NCI-H2107 treated with DMSO at 0.1 percent for 48 hours (cell line): Measurements from ENCODE around the gene MAPK9.

ENCODE experiments used
- DNase-seq: peaks from one replicate; lab custom pipeline; 2025; ENCODE audit not compliant: unreplicated experiment; lab: John Stamatoyannopoulos, UW

Gene MAPK9

DNA sequence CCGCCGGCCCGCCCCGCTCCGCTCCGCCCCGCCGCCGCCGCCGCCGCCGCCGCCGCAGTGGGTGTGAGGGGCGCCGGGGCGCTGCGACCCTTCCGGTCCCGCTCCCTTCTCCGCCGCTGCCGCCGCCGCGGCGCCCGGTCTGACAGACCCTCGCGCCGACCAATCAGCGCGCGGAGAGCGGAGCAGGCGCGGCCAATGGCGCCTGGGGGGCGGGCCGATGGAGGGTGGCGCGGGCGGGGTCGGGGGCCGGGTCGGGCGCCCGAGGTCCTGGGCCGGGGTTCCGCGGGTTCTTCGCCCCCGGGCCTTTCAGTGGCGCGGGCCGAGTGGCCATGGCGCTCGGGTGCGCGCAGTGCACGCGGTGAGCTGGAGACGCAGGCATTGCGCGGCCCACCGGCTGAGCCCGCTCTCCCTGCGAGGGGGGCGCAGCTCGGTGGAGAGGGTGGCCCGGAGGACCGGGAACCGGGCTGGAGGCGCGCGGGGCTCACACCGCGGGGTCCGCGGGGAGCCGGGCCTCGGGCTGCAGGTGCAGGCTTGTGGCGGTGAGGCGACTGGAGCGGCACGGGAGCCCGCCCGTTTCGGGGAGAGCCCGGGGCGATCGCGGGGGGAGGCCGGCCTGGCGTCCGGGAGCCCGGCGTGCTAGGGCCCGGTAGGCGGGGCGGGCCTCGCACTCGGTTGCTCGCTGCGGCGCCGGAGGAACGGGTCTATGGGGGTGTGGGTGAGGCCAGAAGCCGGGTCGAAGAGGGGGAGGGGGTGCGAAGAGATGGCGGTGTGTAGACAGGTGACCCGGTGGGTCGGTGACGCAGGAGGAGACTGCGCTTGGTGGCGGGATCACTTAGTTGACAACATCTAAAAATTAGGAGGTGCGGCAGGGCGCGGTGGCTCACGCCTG, at the start of gene MAPK9:
TSS of gene MAPK9 (minus strand) at position 141 of the 889 bp plus-strand sequence. CDS start 11,522 bp downstream, outside the sequence.
- peak; percentile 14 for DNase-seq

DNA sequence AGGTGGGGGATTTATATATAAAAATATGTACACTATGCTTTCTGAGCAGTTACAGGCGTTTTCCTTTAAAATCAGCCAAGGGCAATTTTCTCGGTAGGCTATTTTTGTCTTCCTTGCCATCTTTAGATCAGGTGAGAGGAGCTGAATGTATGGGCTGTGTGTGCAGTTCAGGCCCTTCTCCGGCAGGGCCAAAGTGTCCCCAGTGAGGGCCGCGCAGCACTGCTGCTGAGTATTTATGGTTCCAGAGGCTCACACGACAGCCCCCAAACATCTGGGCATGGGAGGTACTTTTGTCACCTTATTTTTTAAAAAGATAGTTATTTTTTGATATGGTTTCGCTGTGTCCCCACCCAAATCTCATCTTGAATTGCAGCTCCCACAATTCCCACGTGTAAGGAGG, 49.7 kb upstream of the MAPK9 start:
- DNase-seq, result no peak

DNA sequence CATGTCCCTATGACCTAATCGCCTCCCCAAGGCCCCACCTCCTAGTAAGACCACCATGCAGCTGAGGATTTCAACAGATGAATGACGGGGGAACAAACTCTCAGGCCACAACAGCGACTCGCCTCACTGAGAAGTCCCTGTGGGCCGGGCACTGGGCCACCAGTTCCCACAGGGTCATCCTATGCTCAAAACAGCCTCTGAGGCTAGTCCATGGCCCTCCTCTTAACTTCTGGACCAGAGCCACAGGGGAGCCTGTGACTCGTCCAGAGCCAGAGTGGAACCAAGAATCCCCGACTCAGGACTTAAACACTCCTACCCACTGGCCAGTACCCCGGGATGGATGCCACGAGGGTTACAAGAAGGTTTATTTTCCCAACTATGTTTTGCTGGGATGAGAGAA, 49.0 kb upstream of the MAPK9 start:
- DNase-seq, result no peak

DNA sequence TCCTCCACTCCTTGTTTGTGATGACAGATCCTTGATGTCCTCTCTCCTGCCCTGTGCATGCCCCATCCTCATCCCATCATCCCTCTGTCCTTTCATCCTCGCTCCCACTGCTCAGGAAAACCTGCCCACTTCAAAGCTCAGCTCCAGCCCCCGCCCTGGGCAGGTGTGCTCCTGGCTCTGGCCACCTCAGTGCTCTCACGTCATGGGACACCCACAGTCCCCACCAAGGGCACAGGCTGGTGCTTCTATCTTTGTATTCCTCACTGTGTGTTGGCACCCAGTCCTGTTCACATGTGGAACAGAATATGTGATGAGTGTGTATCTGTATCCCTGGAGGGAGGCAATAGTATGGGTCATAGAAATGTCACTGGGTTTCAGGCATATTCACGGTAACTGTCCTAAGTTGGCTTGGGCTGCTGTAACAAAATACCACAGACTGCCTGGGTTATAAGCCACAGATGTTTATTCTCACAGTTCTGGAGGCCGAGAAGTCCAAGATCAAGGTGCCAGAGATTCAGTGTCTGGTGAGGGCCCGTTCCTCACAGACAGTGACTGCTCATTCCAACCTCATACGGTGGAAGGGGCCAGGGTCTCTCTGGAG, 47.8 kb upstream of the MAPK9 start:
- no peak for DNase-seq

DNA sequence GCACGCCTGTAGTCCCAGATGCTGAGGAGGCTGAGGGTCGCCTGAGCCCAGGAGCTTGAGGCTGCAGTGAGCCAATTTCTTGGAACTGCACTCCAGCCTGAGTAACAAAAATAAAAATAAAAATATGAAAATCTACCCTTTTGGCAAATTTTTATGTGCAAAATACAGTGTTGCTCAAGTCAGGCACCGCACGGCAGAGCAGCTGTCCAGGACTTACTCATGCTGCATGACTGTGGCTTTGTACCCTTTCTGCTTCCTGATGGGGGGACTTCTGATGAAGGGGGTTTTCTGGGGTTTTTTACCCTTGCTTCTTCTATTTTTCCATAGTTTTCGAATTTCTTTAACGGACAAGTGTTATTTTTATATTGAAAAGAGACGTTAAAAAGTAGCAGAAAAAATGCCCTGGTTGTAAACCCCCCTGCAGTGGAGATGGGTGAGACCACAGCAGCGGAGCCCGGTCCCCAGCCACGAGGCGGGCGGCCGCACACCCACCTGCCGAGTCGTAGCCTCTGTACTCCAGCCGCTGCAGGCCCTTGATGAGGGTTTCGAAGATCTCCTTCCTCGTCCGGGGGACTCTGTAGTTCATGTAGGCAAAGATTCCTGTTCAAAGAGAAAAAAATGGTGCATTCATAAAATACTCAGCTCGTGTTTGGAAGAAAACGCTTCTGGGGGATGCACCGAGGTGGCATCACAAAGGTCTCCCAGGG, 46.3 kb upstream of the MAPK9 start:
- DNase-seq, result no peak

DNA sequence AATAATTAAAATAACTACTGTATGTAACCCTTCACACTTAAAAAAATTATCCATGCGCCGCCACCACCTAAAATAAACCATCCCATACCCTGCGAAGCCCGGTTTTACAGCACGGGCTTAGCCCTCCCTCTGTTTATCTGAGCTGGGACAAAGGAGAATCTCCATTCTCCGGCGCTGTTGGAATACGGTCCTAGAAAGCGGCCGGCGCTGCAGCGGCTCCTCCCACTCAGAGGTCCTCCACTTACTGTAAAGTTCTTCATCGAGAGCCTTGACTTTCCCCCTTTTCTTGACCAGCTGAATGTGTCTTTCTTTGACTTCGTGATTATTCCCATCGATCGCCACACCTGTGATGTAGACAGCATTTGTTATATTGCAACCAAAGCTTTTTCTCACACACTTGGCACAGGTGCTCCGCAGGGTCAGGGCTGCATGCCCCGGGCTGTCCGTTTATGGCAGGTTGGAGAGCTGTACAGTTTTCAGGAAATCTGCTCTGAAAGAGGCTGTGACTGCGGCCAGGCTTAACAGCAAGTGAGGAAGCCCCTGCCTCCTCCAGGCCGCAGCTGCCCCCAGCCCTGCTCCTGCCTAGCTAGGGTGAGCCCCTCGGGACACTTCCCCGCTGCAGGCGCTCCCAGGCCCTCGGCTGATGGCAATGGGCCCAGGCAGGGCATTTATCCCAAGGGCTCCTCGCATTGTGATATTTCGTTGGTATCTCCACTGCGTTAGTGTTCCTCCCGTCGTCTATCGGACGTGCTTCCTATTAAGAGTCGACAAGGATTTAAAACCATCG, 44.5 kb upstream of the MAPK9 start:
- DNase-seq, result no peak

DNA sequence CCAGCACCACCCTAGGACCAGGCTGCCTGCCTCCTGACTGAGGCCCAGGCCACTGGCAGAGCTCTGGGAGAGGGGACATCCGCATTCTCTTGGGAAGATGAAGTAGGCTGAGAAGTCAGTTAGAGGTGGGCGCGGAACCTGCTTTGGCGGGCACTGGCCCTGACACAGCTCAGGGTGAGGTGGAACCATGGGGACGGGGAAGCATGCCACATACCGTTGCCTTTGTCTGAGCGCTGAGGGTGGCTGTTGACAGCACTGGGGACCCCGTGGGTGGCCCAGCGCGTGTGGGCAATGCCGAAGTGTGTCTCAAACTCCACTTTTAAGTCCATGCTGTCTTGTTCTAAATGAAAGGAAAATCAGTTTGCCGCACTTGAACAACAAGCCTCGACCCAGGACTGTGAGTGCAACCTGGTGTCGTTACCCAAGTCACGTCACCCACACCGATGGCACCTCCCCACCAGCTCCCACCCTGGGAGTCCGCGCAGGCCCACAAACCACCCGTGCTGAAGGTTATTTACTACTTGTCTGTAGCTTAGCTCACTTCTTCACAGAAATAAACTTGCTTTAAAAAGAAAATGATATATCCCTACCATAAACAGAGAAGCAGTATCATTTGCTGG, 43.8 kb upstream of the MAPK9 start:
- no peak for DNase-seq

DNA sequence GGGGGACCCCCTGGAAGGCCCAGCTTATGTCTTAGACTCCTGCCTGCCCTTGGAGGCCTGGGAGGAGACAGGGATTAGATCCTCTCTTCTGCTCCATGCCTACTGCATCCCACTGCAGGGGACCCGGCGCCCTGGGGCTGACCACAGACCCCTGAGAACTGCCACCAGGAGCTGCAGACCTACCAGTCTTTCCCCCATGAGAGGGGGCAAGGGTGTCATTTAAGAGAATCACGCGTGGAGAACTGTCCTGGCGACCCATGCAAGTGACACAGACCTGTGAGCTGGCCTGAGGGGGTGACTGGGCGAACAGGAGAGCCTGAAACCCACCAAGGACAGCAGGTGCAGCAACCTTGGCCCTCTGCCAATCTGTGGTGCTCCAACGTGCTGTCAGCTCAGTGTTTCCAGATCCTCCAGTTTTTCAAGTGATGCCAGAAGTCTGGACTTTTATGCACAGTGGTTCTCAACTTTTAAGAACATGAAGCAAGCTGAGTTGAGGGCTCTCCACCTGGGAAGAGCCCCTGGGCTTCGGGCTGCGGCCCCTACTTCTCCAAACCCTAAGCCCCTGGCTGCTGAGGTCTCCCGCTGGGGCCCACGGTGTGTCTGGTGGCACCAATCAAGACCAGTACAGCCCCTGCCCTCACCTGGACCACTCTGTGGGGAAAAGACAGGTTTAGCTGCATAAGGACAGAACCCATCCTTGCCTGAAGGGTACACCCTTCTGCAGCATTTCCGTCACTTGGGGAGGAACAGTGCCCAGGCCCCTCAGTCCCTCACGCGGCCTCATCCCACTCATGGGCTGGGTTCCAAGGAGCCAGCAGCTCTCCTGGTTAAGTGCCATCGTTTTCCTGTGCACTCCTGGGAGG, 43.1 kb upstream of the MAPK9 start:
- no peak for DNase-seq

DNA sequence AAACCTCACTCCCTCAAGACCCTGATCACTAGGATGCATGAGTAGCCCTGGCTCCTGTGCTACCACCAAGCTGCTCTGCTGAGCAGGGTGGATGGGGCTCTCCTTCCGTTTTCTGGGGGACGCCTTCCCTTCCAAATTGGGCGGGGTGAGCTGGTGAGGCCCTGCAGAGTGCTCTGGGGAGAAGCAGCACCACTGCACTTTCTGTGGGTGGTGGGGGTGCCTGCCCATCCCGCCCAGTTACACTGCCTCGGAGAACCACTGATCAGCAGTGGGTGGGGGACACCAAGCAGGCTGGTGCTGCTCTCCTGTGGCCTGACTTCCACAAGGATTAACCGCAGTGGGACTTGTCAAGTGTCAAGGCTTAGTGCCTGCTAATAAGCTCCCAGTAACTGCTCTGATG, 42.3 kb upstream of the MAPK9 start:
- no peak for DNase-seq

DNA sequence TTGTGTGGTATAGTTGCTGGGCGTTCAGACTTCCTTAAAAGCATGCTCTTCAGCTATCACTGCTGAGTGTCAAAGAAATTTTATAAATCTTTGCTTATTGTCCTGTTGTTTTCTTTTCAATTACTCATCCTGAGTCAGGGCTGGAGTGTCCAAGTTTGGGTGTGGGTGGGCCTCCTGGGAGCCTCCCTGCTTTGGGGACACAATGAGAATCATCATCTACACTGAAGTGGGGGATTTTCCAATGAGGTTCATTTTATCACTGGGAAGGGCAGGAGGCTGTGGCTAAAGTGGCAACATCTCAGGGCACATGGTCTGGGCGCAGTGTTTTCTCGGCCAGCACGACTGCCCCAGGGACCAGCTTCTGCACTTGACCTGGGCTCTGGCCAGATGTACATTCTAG, 41.8 kb upstream of the MAPK9 start:
- DNase-seq, result no peak

DNA sequence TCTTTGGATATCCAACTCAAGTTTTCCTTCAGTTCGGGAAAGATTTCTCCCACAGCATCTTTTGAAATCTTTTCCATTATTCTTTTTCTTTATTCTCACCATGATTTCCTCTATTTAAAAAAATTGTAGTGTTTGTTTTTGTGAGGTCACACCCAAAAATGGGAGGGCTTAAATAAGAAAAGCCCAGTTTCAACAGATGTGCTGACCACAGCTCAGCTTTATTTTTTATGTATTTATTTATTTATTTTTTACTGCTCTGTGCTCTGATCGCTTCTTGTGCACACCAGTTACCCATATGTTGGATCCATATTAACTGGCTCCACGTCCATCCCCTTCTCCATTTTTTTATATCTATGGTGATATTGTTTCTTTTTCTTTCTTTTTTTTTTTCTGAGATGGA, 41.0 kb upstream of the MAPK9 start:
- DNase-seq, result no peak

DNA sequence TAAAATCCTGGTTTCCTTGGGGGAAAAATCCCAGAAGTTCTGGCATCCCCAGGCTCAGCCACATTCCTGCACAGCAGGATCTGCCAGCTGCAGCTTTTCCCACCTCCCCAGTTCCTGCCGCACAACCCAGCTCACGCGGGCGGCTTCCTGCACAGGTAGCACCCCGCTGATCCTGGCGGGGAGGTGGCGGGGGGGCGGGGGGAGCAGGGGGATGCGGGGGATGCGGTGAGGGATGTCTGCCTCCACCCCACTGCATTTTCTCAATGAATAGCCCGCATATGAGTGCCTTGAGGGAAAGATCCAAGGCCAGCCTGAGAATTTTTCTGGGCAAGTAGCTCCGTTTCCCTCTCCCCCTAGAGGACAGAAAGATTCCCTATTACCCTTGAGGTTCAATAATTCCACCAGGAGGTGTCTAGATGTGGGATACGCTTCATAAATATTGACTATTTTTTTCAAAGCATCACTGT, 40.2 kb upstream of the MAPK9 start:
- DNase-seq, result no peak

DNA sequence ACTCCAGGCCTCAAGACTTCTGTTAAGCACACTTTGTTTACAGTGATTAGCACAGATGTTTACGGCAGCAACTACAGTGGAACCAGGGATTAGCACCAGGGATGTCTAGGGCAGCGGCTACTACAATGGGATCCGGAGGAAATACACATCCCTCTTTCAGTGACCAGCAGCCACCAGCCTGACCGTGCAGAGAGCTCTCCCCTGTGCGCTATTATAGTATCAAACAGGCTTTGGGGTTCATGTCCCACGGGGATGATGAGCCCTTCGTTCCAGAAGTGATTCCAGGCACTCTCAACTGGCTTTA, 39.7 kb upstream of the MAPK9 start:
- no peak for DNase-seq

DNA sequence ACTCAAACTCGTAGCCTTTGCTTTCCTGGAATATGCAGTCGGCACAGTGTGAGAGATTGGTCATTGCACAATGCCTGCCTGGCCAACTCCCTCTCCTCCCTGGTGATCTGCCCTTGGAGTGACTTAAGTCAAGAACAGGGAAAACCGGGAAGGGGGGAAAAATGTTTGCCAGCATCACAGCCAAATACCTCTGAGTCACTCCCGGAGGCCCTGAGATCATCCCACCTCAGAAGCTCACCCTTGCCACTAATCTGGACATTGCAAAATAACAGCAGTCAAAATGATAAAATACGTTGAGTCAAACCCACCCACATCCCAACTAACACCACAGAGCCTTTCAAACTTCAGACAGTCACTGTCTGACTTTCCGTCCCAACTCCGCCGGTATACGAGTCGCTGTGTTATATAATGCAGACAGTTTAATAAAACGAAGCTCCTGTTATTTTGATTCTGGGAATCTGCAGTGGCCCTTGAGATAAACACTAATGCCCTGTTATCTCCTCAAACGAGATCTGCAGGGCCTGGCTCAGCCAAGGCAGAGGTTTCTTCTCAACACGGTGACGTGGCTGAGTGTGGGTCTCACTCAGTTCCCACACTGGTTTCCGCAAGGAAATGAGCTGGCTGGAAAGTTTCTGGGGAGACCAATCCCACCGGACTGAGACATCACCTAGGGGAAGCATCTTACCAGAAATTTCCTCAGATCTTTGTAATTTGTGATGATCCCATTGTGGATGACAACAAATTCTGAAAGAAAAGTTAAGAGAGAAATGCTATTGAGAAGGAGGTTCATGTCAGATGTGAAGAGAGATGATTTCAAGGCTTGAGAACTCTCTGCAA, 39.1 kb upstream of the MAPK9 start:
- no peak for DNase-seq

DNA sequence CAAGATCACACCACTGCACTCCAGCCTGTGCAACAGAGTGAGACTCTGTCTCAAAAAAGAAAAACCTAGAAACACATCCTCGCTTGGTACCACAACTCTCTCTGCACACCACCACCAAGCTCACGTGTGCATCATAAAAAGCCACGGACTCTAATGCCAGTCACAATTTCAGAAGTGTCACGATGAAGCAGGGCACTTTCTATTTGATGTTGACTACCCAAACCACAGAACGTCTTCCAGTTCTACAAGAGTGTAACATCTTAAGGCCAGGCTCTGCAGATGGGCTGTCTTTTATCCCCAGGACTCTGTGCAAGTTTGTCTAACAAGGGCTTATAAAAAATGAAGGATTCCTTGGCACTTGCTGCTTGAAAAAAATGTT, 38.4 kb upstream of the MAPK9 start:
- DNase-seq, result no peak

DNA sequence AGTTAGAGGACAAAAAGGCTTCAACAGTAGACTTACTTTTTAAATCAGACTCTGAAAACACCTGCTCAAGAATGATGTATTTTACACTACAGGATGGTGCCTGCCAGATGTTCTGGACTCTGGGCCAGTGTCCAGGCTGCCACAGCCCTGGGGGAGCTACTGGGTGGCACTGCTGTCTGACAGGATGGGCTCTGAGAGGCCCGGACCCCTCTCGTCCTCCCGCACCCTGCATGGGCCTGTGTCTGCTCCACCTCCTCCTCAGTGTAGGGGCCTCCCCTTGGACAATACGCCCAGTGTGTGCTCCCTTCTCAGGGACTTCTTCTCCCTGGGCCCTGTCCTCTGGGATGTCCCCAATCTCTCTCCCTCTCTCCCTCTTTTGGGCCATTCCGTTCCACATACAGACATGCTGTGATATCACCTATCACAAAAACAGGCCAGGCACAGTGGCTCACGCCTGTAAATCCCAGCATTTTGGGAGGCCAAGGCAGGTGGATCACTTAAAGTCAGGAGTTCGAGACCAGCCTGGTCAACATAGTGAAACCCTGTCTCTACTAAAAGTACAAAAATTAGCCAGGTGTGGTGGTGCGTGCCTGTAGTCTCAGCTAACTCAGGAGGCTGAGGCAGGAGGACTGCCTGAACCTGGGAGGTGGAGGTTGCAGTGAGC, 37.9 kb upstream of the MAPK9 start:
- no peak for DNase-seq

DNA sequence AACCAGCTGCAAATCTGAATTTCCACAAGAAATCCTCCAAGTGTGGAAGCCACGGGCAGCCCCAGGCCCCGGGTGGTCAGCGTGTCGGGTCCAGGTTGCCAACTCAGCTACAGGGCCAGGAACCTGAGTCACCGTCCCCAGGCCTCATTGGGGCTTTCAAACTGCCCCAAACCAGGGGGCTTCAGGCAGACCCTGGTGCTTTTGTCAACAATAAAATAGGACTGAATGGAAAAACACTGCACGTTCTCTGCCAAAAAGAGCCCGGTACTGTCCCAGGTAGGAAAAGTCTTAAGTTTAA, 37.2 kb upstream of the MAPK9 start:
- no peak for DNase-seq

DNA sequence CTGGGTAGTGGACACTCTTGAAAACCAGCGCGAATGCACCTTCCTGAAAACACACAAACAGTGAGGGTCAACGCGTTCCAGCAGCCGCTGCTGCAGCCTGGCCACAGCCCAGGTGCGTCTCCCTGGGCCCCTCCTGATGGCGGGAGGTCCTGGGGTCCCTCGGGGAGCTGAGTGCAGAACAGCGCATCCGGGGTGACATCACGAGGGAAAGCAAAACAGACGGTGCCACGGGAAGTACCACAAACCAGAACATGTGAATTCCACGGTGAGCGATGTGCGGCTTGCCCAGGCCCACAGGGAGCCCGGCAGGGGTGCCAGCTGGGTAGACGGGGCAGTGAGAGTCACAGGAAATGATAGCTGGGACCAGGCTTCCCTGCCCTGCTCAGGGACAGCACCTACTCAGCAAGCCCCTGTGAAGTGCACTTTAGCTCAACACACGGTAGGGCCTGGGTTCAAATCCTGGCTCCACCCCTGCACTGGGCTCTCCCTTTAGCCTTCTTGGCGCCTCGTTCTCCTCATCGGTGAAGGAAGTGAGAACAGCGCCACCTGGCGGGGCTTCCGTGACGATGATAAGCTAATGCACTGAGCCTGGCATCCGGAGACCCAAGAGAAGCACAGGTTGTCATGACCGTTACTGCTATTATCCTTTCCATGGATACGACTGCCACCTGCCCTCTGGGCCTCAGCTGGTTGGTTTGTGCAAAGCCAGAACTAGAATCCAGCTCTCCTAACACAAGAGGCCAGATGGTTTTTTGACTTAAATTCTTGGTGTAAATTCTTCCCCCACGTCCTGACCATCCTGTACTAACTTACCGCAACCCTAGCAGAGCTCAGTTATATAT, 36.6 kb upstream of the MAPK9 start:
- peak; percentile 29 for DNase-seq
